CD4-positive, alpha-beta T cell (primary cell): ENCODE measurements around the gene TSR1. TPM values are rescaled to one million over a fixed set of nuclear protein-coding genes. Genes with fewer than 3 reads are reported as not detected.
A peak's percentile ranks its signal among the peaks of the same experiment; 100 is the strongest.

Source experiments
- ATAC-seq: fragments of 200-7000 bp; cut with Tn5 transposase; one replicate; pipeline ENCODE4 v1.10.0; 2022; ENCODE audit warnings: mild to moderate bottlenecking; ENCODE audit not compliant: poor library complexity
- CTCF ChIA-PET: fragments of 350-600 bp; sonication (Branson Sonifier 250); formaldehyde crosslinking; loops from one replicate; lab custom pipeline; 2021; ENCODE audit warnings: antibody characterized with exemption, inconsistent platforms; lab: Charles Lee
- POLR2A ChIA-PET: fragments of 350-600 bp; sonication (Branson Sonifier 250); formaldehyde crosslinking; loops from one replicate; lab custom pipeline; 2021; ENCODE audit warnings: antibody characterized with exemption, inconsistent platforms; lab: Charles Lee
- DNase-seq, 14 experiments: peaks; one replicate each; pipeline ENCODE4 v3.0.0-alpha.2; 2013 to 2020; ENCODE audit warnings: mixed read lengths in 2 of 14
- H3K27ac ChIP-seq, 2 donors: one replicate each; pipeline versions ENCODE4 v1.5.1 to v1.7.0; 2013; ENCODE audit warnings: low read length in 2 of 2, low read depth in 1 of 2, mild to moderate bottlenecking in 1 of 2
- H3K27me3 ChIP-seq, 2 experiments: 1 replicate in 1 of 2; 2 replicates in 1 of 2; pipeline versions ENCODE4 v1.6.1 to v1.7.0; 2013; ENCODE audit warnings: low read length in 2 of 2, control low read depth in 1 of 2, mild to moderate bottlenecking in 1 of 2, moderate library complexity in 1 of 2; ENCODE audit not compliant: insufficient read depth in 2 of 2, control insufficient read depth in 1 of 2
- H3K36me3 ChIP-seq: one replicate; pipeline ENCODE4 v1.6.1; 2013; ENCODE audit warnings: low read length, control low read depth; ENCODE audit not compliant: insufficient read depth
- H3K4me1 ChIP-seq: one replicate; pipeline ENCODE4 v1.6.1; 2013; ENCODE audit warnings: low read length, control low read depth; ENCODE audit not compliant: insufficient read depth
- H3K4me3 ChIP-seq: one replicate; pipeline ENCODE4 v1.5.1; 2013; ENCODE audit warnings: mild to moderate bottlenecking, low read length, moderate library complexity
- H3K9me3 ChIP-seq, 2 experiments: 1 replicate in 1 of 2; 2 replicates in 1 of 2; pipeline versions ENCODE4 v1.6.1 to v1.7.0; 2013; ENCODE audit warnings: low read length in 2 of 2, mild to moderate bottlenecking in 2 of 2, control low read depth in 1 of 2, moderate library complexity in 1 of 2; ENCODE audit not compliant: control insufficient read depth in 1 of 2, insufficient read depth in 1 of 2
- H3K27ac Mint-ChIP-seq: one replicate; pipeline ENCODE4 v1.8.0; 2020; ENCODE audit warnings: mixed read lengths
- H3K27me3 Mint-ChIP-seq: one replicate; pipeline ENCODE4 v1.8.0; 2021; ENCODE audit warnings: mixed read lengths
- H3K36me3 Mint-ChIP-seq: one replicate; pipeline ENCODE4 v1.8.0; 2021; ENCODE audit warnings: low read depth, mixed read lengths
- H3K4me1 Mint-ChIP-seq: one replicate; pipeline ENCODE4 v1.8.0; 2021; ENCODE audit warnings: low read depth, mixed read lengths
- H3K4me3 Mint-ChIP-seq: one replicate; pipeline ENCODE4 v1.8.0; 2020; ENCODE audit warnings: mild to moderate bottlenecking, mixed read lengths
- H3K9me3 Mint-ChIP-seq: one replicate; pipeline ENCODE4 v1.8.0; 2020; ENCODE audit warnings: mixed read lengths
- CTCF ChIP-seq: fragments of 200-600 bp; IDR thresholded peaks from one replicate; pipeline ENCODE4 v1.8.0; 2022; ENCODE audit warnings: antibody characterized with exemption, mild to moderate bottlenecking
- intact Hi-C, 2 experiments: fragments of 100-400 bp; cut with DNase I in 1 of 2; cut with micrococcal nuclease in 1 of 2; formaldehyde crosslinking; loops; one replicate each; pipeline versions ENCODE4 v1.15.1 to v1.9.0; 2023 to 2025; cut with DNase I, micrococcal nuclease
- total RNA-seq, 174 experiments: library from RNA in 2 of 174; stranded (reverse) in 2 of 174; gene quantifications; one replicate each; pipeline ENCODE4 v1.2.3 and lab custom pipeline; 2021 to 2026

TSR1 gene
- total RNA-seq, 2 experiments from 2014 or later: 29.6 to 31.9 TPM

GRCh38 chr17:2384439-2385127 is 48.3 kb upstream of the TSR1 start:
- H3K27ac ChIP-seq: no peak overlapping the region
- ATAC-seq (no peak), DNase-seq (no peak)
- Mint-ChIP-seq H3K9me3 (no peaks in the 10 kb centered on the region), H3K27ac (peak overlapping the region; percentile 51), H3K27me3 (no peaks in the 10 kb centered on the region), H3K36me3 (peaks cover 31% of the 10 kb centered on the region), H3K4me1 (peaks cover 21% of the 10 kb centered on the region), H3K4me3 (no peak overlapping the region)
- ChIA-PET CTCF (interaction anchor here (1.0 to 4.3 kb wide), 2 partner anchors 31 kb away, joined by 3 to 204 read pairs; no protein-coding TSS in a partner anchor), POLR2A (interaction anchor here (3.0 to 4.5 kb wide), 2 partner anchors 8 to 17 kb away, joined by 24 to 69 read pairs; partner anchors contain the start of gene MNT)
- H3K4me1 ChIP-seq: peaks cover 17% of the 10 kb centered on the region
- H3K36me3 ChIP-seq: peaks cover 45% of the 10 kb centered on the region
- no peak overlapping the region for H3K4me3 ChIP-seq
- no peaks in the 10 kb centered on the region for H3K9me3 ChIP-seq
- intact Hi-C loops: loop anchor here (10.0 kb wide), 2 partner anchors 290 to 300 kb away; no protein-coding TSS in a partner anchor
- no peaks in the 10 kb centered on the region for H3K27me3 ChIP-seq
- no peak for TF ChIP-seq CTCF

- intact Hi-C loops: loop anchor here (10.0 kb wide), 2 partner anchors 291 to 301 kb away; no protein-coding TSS in a partner anchor
- Histone ChIP-seq H3K36me3 (peaks cover 52% of the 10 kb centered on the region), H3K4me1 (peaks cover 12% of the 10 kb centered on the region), H3K4me3 (no peak overlapping the region), H3K9me3 (no peaks in the 10 kb centered on the region), H3K27me3 (no peaks in the 10 kb centered on the region), H3K27ac (no peak overlapping the region)
- H3K9me3 Mint-ChIP-seq: no peaks in the 10 kb centered on the region
- ChIA-PET CTCF (interaction anchor here (1.0 to 4.3 kb wide), 5 partner anchors 9 to 32 kb away, joined by 3 to 204 read pairs (median 25); partner anchors contain the start of gene MNT), POLR2A (interaction anchor here (3.0 to 4.5 kb wide), 3 partner anchors 9 to 32 kb away, joined by 24 to 69 read pairs (median 56); partner anchors contain the start of gene MNT)
- H3K4me1 Mint-ChIP-seq: peaks cover 15% of the 10 kb centered on the region
- H3K27me3 Mint-ChIP-seq: no peaks in the 10 kb centered on the region
- ATAC-seq: no peak
- H3K36me3 Mint-ChIP-seq: peaks cover 27% of the 10 kb centered on the region
- TF ChIP-seq CTCF: no peak
- DNase-seq: no peak
- no peak overlapping the region for H3K4me3 Mint-ChIP-seq
- H3K27ac Mint-ChIP-seq: peak overlapping the region; percentile 51
Measured at GRCh38 chr17:2383628-2384167, 47.4 kb upstream of the TSR1 start.

GRCh38 chr17:2380950-2381649 is 44.8 kb upstream of the TSR1 start:
- Mint-ChIP-seq H3K27ac (no peak overlapping the region), H3K4me3 (no peak overlapping the region), H3K36me3 (peaks cover 24% of the 10 kb centered on the region), H3K9me3 (no peaks in the 10 kb centered on the region), H3K27me3 (no peaks in the 10 kb centered on the region), H3K4me1 (peaks cover 6% of the 10 kb centered on the region)
- Histone ChIP-seq H3K4me1 (peaks cover 11% of the 10 kb centered on the region), H3K9me3 (no peaks in the 10 kb centered on the region), H3K4me3 (no peak overlapping the region), H3K27ac (no peak overlapping the region), H3K27me3 (no peaks in the 10 kb centered on the region), H3K36me3 (peaks cover 55% of the 10 kb centered on the region)
- ChIA-PET CTCF (interaction anchor here (1.6 to 4.3 kb wide), 3 partner anchors 20 to 35 kb away, joined by 7 to 204 read pairs (median 52); partner anchors contain the start of gene MNT), POLR2A (interaction anchor here (0.5 to 4.5 kb wide), 5 partner anchors 11 to 114 kb away, joined by 4 to 69 read pairs (median 24); partner anchors contain the start of gene MNT)
- intact Hi-C loops: loop anchor here (10.0 kb wide), 2 partner anchors 294 to 304 kb away; no protein-coding TSS in a partner anchor
- TF ChIP-seq CTCF: no peak
- DNase-seq: no peak
- no peak for ATAC-seq
